H7 (cell line): Measurements from ENCODE around the gene GYS1. TPM values are rescaled to one million over a fixed set of nuclear protein-coding genes. Genes with fewer than 3 reads are reported as not detected.

Experiments used
- DNase-seq: peaks from one replicate; pipeline ENCODE4 v3.0.0; 2012
- H3K27me3 ChIP-seq: 2 replicates; pipeline ENCODE4 v1.6.0; 2011; ENCODE audit warnings: mild to moderate bottlenecking, low read length; ENCODE audit not compliant: control insufficient read depth, insufficient read depth
- H3K36me3 ChIP-seq: replicated peaks from 2 replicates; pipeline ENCODE4 v1.5.1; 2011; ENCODE audit warnings: low read length; ENCODE audit not compliant: control insufficient read depth, insufficient read depth
- H3K4me3 ChIP-seq: 2 replicates; pipeline ENCODE4 v1.5.1; 2011; ENCODE audit warnings: low read depth, mild to moderate bottlenecking, control low read depth, low read length, moderate library complexity; ENCODE audit not compliant: insufficient read depth
- total RNA-seq: library from RNA; depleted of rRNA; stranded (reverse); fragments of >200 nt; shearing (Covaris generic); gene quantifications from 2 replicates; pipeline ENCODE4 v1.2.3, GENCODE V29; 2014

Gene GYS1
- total RNA-seq, 1 experiment from 2014 or later = 50.2 TPM

- no peak overlapping the region for H3K4me3 ChIP-seq
- DNase-seq = no peak
- peaks cover 30% of the 10 kb centered on the region for H3K27me3 ChIP-seq
- no peaks in the 10 kb centered on the region for H3K36me3 ChIP-seq
These were observed 29.0 kb upstream of the GYS1 start for GRCh38 chr19:49022116-49022515.

- DNase-seq = peak; percentile 74
- Histone ChIP-seq H3K27me3 (peaks cover 30% of the 10 kb centered on the region), H3K4me3 (no peak overlapping the region), H3K36me3 (peaks cover under 1% of the 10 kb centered on the region; the same call in 1 of the 2 replicates)
These were observed 28.1 kb upstream of the GYS1 start for GRCh38 chr19:49020931-49021895.

- Histone ChIP-seq H3K36me3 (peaks cover 4% of the 10 kb centered on the region), H3K4me3 (no peak overlapping the region), H3K27me3 (peaks cover 30% of the 10 kb centered on the region)
- peak; percentile 81 for DNase-seq
These were observed 27.2 kb upstream of the GYS1 start for GRCh38 chr19:49020342-49020741.

- Histone ChIP-seq H3K27me3 (peaks cover 30% of the 10 kb centered on the region), H3K36me3 (peaks cover 8% of the 10 kb centered on the region), H3K4me3 (peak overlapping the region; percentile 57)
- DNase-seq = peak; percentile 97
These were observed 26.3 kb upstream of the GYS1 start for GRCh38 chr19:49019242-49019932.

GRCh38 chr19:49018388-49019241 lies 25.5 kb upstream of the GYS1 start:
- DNase-seq = peak; percentile 38
- Histone ChIP-seq H3K36me3 (peaks cover 14% of the 10 kb centered on the region), H3K27me3 (peaks cover 30% of the 10 kb centered on the region), H3K4me3 (peak overlapping the region; percentile 45)

- H3K4me3 ChIP-seq = peak overlapping the region; percentile 45
- DNase-seq = peak; percentile 89
- peaks cover 14% of the 10 kb centered on the region for H3K36me3 ChIP-seq
- peaks cover 30% of the 10 kb centered on the region for H3K27me3 ChIP-seq
These were observed 24.7 kb upstream of the GYS1 start for GRCh38 chr19:49017666-49018351.

- peak; percentile 56 for DNase-seq
- Histone ChIP-seq H3K4me3 (peak within 1 kb of the TSS; percentile 45), H3K36me3 (peaks cover 17% of the 10 kb centered on the region), H3K27me3 (peaks cover 30% of the 10 kb centered on the region)
These were observed 24.0 kb upstream of the GYS1 start, which contains the start of gene LHB for GRCh38 chr19:49017041-49017665. Gene LHB (minus strand): TSS chr19:49017091. CDS start chr19:49017081, 10 bp downstream.

GRCh38 chr19:49016067-49016839 lies 23.1 kb upstream of the GYS1 start:
- peaks cover 26% of the 10 kb centered on the region for H3K27me3 ChIP-seq
- H3K4me3 ChIP-seq = no peak overlapping the region
- H3K36me3 ChIP-seq = peaks cover 21% of the 10 kb centered on the region
- peak; percentile 39 for DNase-seq

GRCh38 chr19:49014870-49015255 lies 21.8 kb upstream of the GYS1 start:
- Histone ChIP-seq H3K27me3 (peaks cover 18% of the 10 kb centered on the region), H3K36me3 (peaks cover 27% of the 10 kb centered on the region), H3K4me3 (no peak overlapping the region)
- no peak for DNase-seq

GRCh38 chr19:49014123-49014869 lies 21.2 kb upstream of the GYS1 start:
- Histone ChIP-seq H3K27me3 (peaks cover 18% of the 10 kb centered on the region), H3K36me3 (peaks cover 30% of the 10 kb centered on the region), H3K4me3 (no peak overlapping the region)
- no peak for DNase-seq

- no peak overlapping the region for H3K4me3 ChIP-seq
- H3K27me3 ChIP-seq = no peaks in the 10 kb centered on the region
- peak; percentile 36 for DNase-seq
- H3K36me3 ChIP-seq = peaks cover 39% of the 10 kb centered on the region
These were observed 18.1 kb upstream of the GYS1 start for GRCh38 chr19:49011194-49011593.

- Histone ChIP-seq H3K27me3 (no peaks in the 10 kb centered on the region), H3K36me3 (peaks cover 39% of the 10 kb centered on the region), H3K4me3 (no peak overlapping the region)
- DNase-seq = no peak
These were observed 17.3 kb upstream of the GYS1 start for GRCh38 chr19:49010453-49010852.
